ENCODE data around the gene KRT10. TPM values are rescaled to one million over a fixed set of nuclear protein-coding genes. Genes with fewer than 3 reads are reported as not detected.

KRT10 gene
- total RNA-seq, 3 donors from 2014 or later, result 24.5 to 33.1 (median 26.4) TPM

DNA sequence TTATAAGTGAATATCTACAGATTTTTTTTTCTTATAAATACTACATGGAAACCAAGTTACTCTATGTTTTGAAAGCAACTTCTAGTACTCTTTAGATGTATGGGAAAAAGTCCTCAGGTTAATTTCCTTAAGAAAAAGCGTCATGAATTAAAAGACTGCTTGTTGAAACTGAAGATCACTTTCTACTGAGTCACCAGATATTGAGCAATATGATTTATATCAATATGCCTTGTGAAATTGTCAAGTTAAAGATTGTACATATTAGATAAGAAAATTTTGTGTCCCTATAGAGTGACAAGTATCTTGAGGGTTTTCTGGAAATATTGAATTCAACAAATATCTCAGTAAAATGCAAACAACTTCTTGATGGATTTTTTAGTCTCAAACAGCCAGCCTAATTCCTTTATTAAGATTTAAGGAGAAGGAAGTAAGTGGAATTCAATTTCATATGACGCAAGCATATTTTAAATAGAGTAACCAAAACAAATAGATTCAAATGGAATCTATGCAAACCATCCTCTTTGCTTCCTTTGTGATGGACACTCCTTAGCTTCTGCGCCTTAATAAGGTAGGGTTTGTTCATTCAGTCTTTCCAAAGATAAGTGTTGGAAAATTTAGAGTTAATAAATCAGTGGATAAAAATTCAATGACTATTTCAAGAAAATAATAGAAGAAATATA lies 28.0 kb upstream of the KRT10 start:
- no peak for DNase-seq
- Histone ChIP-seq H3K4me3 (no peak overlapping the region), H3K4me1 (ENCODE audit: low read depth) (no peaks in the 10 kb centered on the region), H3K36me3 (ENCODE audit: low read depth) (no peaks in the 10 kb centered on the region), H3K9me3 (no peaks in the 10 kb centered on the region)
- intact Hi-C loops (cut with DNase I, micrococcal nuclease), result no loop called here
- TF ChIP-seq, protein P1, sequence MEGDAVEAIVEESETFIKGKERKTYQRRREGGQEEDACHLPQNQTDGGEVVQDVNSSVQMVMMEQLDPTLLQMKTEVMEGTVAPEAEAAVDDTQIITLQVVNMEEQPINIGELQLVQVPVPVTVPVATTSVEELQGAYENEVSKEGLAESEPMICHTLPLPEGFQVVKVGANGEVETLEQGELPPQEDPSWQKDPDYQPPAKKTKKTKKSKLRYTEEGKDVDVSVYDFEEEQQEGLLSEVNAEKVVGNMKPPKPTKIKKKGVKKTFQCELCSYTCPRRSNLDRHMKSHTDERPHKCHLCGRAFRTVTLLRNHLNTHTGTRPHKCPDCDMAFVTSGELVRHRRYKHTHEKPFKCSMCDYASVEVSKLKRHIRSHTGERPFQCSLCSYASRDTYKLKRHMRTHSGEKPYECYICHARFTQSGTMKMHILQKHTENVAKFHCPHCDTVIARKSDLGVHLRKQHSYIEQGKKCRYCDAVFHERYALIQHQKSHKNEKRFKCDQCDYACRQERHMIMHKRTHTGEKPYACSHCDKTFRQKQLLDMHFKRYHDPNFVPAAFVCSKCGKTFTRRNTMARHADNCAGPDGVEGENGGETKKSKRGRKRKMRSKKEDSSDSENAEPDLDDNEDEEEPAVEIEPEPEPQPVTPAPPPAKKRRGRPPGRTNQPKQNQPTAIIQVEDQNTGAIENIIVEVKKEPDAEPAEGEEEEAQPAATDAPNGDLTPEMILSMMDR (IDR thresholded peaks at IDR 0.05), result no peak
- no peak for ATAC-seq

DNA sequence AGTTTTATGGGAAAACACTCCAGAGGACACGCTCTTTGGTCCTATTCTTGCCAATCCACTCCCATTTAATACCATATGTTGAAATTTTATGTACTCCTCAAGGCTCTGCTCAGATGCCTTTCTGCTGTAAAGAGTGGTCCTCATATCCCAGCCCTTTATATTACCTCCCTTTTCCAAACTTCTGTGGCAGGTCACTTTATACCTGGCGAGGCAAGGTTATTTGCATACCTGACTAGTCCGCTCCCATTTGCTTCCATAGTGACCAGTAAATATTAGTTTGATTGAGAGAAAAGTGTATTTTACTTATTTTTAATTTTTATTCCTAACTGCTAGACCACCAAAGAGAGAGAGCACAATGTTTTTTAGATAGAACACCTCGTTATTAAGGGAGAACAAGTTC lies 27.3 kb upstream of the KRT10 start:
- H3K4me3 ChIP-seq, result no peak overlapping the region
- ATAC-seq (no peak), DNase-seq (no peak)
- H3K9me3 ChIP-seq, result no peaks in the 10 kb centered on the region
- TF ChIP-seq, protein P1 (IDR thresholded peaks at IDR 0.05), result no peak
- intact Hi-C loops (cut with DNase I, micrococcal nuclease), result no loop called here
- H3K4me1 ChIP-seq (ENCODE audit: low read depth), result no peaks in the 10 kb centered on the region
- no peaks in the 10 kb centered on the region for H3K36me3 ChIP-seq (ENCODE audit: low read depth)

DNA sequence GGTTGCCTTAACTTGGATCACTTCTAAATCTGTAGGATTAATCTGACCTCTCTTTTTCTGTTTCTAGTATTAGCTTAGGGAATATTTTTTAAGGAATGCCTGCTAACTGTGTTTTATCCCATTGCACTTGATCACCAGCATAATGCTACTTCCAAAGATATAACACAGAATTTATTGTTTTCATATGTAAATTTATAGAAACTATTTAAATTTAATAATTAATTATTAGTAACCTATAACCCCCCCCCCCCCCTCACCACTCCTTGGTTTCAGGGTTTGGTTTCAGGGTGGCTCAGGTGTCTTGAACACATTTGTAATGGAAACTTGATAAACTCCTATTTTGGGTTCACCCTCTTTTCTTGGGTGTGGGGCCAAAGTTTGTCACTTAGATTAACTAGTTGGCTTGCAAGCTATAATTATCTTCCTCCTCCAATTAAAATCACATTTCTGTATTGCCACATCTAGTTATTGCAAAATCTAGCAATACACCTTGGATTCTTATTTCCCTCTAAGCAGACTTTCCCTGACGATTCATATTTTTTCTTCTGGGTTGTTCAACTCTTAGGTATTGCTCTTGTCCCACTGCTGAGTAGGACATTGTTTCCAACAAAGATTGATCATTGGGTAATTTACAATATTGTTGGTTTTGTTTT lies 26.3 kb upstream of the KRT10 start:
- Histone ChIP-seq H3K9me3 (no peaks in the 10 kb centered on the region), H3K4me3 (no peak overlapping the region), H3K36me3 (ENCODE audit: low read depth) (no peaks in the 10 kb centered on the region), H3K4me1 (ENCODE audit: low read depth) (no peaks in the 10 kb centered on the region)
- no peak for ATAC-seq
- TF ChIP-seq, protein P1 (IDR thresholded peaks at IDR 0.05), result no peak
- intact Hi-C loops (cut with DNase I, micrococcal nuclease), result no loop called here
- no peak for DNase-seq

DNA sequence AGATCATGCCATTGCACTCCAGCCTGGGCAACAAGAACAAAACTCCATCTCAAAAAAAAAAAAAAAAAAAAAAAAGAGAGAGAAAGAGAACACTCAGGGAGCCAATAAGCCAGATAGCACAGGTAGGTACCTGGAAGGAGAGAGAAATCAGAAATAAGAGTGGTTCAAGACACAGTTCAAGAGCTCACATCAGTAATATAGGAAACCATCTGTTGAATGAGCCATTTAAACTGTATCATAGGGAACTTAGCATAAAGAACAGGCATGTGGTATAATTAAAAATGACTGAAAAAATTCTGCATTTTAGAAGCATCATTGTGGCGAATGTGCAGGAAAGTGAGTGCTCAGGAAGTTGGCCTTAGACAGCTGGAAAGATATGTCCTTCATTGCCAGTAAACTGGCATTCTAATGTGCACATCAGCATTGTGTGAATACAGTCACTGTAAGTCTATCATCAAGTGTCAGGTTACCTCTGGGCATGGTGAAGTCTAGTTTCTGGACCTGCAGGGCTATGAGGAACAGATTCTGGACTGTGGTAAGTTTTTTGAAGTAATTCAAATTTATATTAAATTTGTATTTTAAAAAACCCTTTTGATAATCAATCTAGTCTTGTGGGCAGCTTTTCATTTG lies 24.2 kb upstream of the KRT10 start:
- DNase-seq (no peak), ATAC-seq (no peak)
- TF ChIP-seq, protein P1 (IDR thresholded peaks at IDR 0.05), result no peak
- H3K36me3 ChIP-seq (ENCODE audit: low read depth), result no peaks in the 10 kb centered on the region
- intact Hi-C loops (cut with DNase I, micrococcal nuclease), result no loop called here
- no peak overlapping the region for H3K4me3 ChIP-seq
- H3K9me3 ChIP-seq, result no peaks in the 10 kb centered on the region
- no peaks in the 10 kb centered on the region for H3K4me1 ChIP-seq (ENCODE audit: low read depth)

DNA sequence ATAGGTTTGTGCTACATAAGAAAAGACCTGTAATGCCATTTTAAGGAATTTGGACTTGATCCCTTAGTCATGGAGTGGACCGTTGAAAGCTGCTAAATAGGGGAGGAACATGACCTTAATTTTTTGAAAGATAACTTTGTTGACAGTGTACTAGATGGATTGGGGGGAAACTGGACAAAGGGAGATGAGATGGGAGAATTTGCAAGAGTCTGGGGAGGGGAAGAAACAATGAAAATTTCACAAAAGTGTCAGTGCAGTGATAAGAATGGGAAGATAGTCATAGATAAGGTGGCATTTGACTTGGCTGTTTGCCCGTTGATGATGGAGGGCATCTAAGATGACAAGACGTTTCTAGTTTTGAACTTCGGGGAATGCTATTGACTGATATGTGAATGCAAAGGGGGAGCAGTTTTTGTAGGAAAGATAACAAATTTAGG lies 22.3 kb upstream of the KRT10 start:
- ATAC-seq, result no peak
- TF ChIP-seq, protein P1 (IDR thresholded peaks at IDR 0.05), result no peak
- no peak overlapping the region for H3K4me3 ChIP-seq
- H3K9me3 ChIP-seq, result no peaks in the 10 kb centered on the region
- no peak for DNase-seq
- intact Hi-C loops (cut with DNase I, micrococcal nuclease), result no loop called here
- H3K36me3 ChIP-seq (ENCODE audit: low read depth), result no peaks in the 10 kb centered on the region
- H3K4me1 ChIP-seq (ENCODE audit: low read depth), result no peaks in the 10 kb centered on the region
